Breast epithelium (tissue), 4 donors: ENCODE data around the gene TF. TPM values are rescaled to one million over a fixed set of nuclear protein-coding genes. Genes with fewer than 3 reads are reported as not detected.

Experiments used
- DNase-seq, 2 donors: peaks; one replicate each; pipeline ENCODE4 v3.0.0-alpha.2; 2019; ENCODE audit warnings: low spot score in 2 of 2
- H3K27ac ChIP-seq, 2 donors: fragments of 200-600 bp; sonication (generic) in 1 of 2; one replicate each; pipeline ENCODE4 v1.5.1; 2016 to 2019; ENCODE audit warnings: mild to moderate bottlenecking in 1 of 2
- H3K27me3 ChIP-seq, 2 donors: fragments of 200-600 bp; sonication (generic) in 1 of 2; one replicate each; pipeline versions ENCODE4 v1.5.1 to v1.6.0; 2017 to 2019; ENCODE audit warnings: control low read depth in 1 of 2, mild to moderate bottlenecking in 1 of 2
- H3K36me3 ChIP-seq: fragments of 200-600 bp; one replicate; pipeline ENCODE4 v1.5.1; 2019
- H3K4me1 ChIP-seq, 2 donors: fragments of 200-600 bp; sonication (generic); one replicate each; pipeline ENCODE4 v1.5.1; 2016 to 2019; ENCODE audit warnings: control low read depth in 1 of 2
- H3K4me3 ChIP-seq, 3 donors: fragments of 200-600 bp; sonication (generic); 1 replicate in 2 of 3; 2 replicates in 1 of 3; pipeline ENCODE4 v1.5.1; 2016 to 2019; ENCODE audit warnings: mild to moderate bottlenecking in 3 of 3, moderate library complexity in 2 of 3
- H3K9me3 ChIP-seq, 2 donors: fragments of 200-600 bp; sonication (generic) in 1 of 2; one replicate each; pipeline ENCODE4 v1.5.1; 2016 to 2019; ENCODE audit warnings: control low read depth in 1 of 2
- CTCF ChIP-seq, 3 donors: fragments of 450-650 bp; IDR thresholded peaks; one replicate each; pipeline ENCODE4 v1.5.1; 2016 to 2017; ENCODE audit warnings: antibody characterized with exemption in 3 of 3, mild to moderate bottlenecking in 3 of 3, moderate library complexity in 3 of 3
- POLR2A ChIP-seq: fragments of 450-650 bp; IDR thresholded peaks from one replicate; pipeline ENCODE4 v1.6.1; 2016; ENCODE audit warnings: antibody characterized with exemption, mild to moderate bottlenecking, moderate library complexity
- POLR2AphosphoS5 ChIP-seq, 3 donors: sonication (generic); formaldehyde crosslinking; IDR thresholded peaks; one replicate each; pipeline ENCODE4 v1.6.1; 2017; ENCODE audit warnings: antibody characterized with exemption in 3 of 3
- intact Hi-C: fragments of 100-400 bp; cut with DNase I; formaldehyde crosslinking; loops from one replicate; pipeline ENCODE4 v1.15.1; 2023; ENCODE audit warnings: low total_unique reads
- total RNA-seq, 3 donors: library from RNA; depleted of rRNA; stranded (reverse); fragments of >200 nt; gene quantifications; one replicate each; pipeline ENCODE4 v1.1.0, GENCODE V29; 2016

The TF gene
- total RNA-seq, 3 donors from 2014 or later: 6.3 to 22.9 (median 8.5) TPM

GRCh38 chr3:133767607-133768006 lies 21.4 kb downstream of the TF start:
- no peak for TF ChIP-seq POLR2A
- TF ChIP-seq CTCF (IDR thresholded peaks at IDR 0.05): no peak
- no peak for TF ChIP-seq POLR2AphosphoS5 (IDR thresholded peaks at IDR 0.05)
- intact Hi-C loops: no loop called here
- no peaks in the 10 kb centered on the region for H3K36me3 ChIP-seq
- no peak overlapping the region for H3K27ac ChIP-seq
- no peaks in the 10 kb centered on the region for H3K4me1 ChIP-seq
- no peak for DNase-seq
- no peaks in the 10 kb centered on the region for H3K27me3 ChIP-seq
- H3K4me3 ChIP-seq: no peak overlapping the region
- H3K9me3 ChIP-seq: no peaks in the 10 kb centered on the region

- TF ChIP-seq CTCF (IDR thresholded peaks at IDR 0.05) (no peak), POLR2AphosphoS5 (IDR thresholded peaks at IDR 0.05) (no peak), POLR2A (no peak)
Observed at GRCh38 chr3:133769536-133769935, 23.3 kb downstream of the TF start.

GRCh38 chr3:133773732-133774131 lies 27.5 kb downstream of the TF start:
- TF ChIP-seq POLR2A: no peak
- TF ChIP-seq POLR2AphosphoS5 (IDR thresholded peaks at IDR 0.05): no peak
- no peak for TF ChIP-seq CTCF (IDR thresholded peaks at IDR 0.05)
- H3K4me1 ChIP-seq: no peaks in the 10 kb centered on the region
- intact Hi-C loops: no loop called here
- no peak for DNase-seq
- H3K9me3 ChIP-seq: no peaks in the 10 kb centered on the region
- no peak overlapping the region for H3K27ac ChIP-seq
- H3K4me3 ChIP-seq: no peak overlapping the region
- no peaks in the 10 kb centered on the region for H3K36me3 ChIP-seq
- no peaks in the 10 kb centered on the region for H3K27me3 ChIP-seq

More at GRCh38 chr3:133769536-133769935, 23.3 kb downstream of the TF start:
- Histone ChIP-seq H3K4me1 (no peaks in the 10 kb centered on the region), H3K4me3 (no peak overlapping the region), H3K27me3 (no peaks in the 10 kb centered on the region), H3K36me3 (no peaks in the 10 kb centered on the region), H3K27ac (no peak overlapping the region), H3K9me3 (no peaks in the 10 kb centered on the region)
- no peak for DNase-seq
- intact Hi-C loops: no loop called here

GRCh38 chr3:133775309-133775708 lies 29.1 kb downstream of the TF start:
- no peak overlapping the region for H3K27ac ChIP-seq
- no peak for DNase-seq
- H3K27me3 ChIP-seq: no peaks in the 10 kb centered on the region
- no peaks in the 10 kb centered on the region for H3K9me3 ChIP-seq
- intact Hi-C loops: no loop called here
- H3K36me3 ChIP-seq: no peaks in the 10 kb centered on the region
- TF ChIP-seq CTCF (IDR thresholded peaks at IDR 0.05): no peak
- TF ChIP-seq POLR2AphosphoS5 (IDR thresholded peaks at IDR 0.05): no peak
- TF ChIP-seq POLR2A: no peak
- H3K4me3 ChIP-seq: no peak overlapping the region
- no peaks in the 10 kb centered on the region for H3K4me1 ChIP-seq

- Histone ChIP-seq H3K27me3 (no peaks in the 10 kb centered on the region), H3K9me3 (no peaks in the 10 kb centered on the region), H3K36me3 (no peaks in the 10 kb centered on the region), H3K27ac (no peak overlapping the region), H3K4me1 (no peaks in the 10 kb centered on the region), H3K4me3 (no peak overlapping the region)
- no peak for DNase-seq
- TF ChIP-seq POLR2AphosphoS5 (IDR thresholded peaks at IDR 0.05) (no peak), POLR2A (no peak), CTCF (IDR thresholded peaks at IDR 0.05) (no peak)
- intact Hi-C loops: no loop called here
Observed at GRCh38 chr3:133775835-133776234, 29.6 kb downstream of the TF start.
